GM21447 (cell line): Measurements from ENCODE around the gene MYF5.

Source experiments
- ATAC-seq: cut with Tn5 transposase; IDR thresholded peaks from one replicate; pipeline ENCODE4 v1.9.1; 2021; ENCODE audit not compliant: unreplicated experiment

MYF5 gene

GRCh38 chr12:80756875-80757274, 40.2 kb downstream of the MYF5 start:
- no peak for ATAC-seq

GRCh38 chr12:80761838-80762237, 45.1 kb downstream of the MYF5 start:
- no peak for ATAC-seq

GRCh38 chr12:80763874-80764273, 47.2 kb downstream of the MYF5 start:
- no peak for ATAC-seq

GRCh38 chr12:80766210-80766609, 49.5 kb downstream of the MYF5 start:
- no peak for ATAC-seq

GRCh38 chr12:80766897-80767296, 50.2 kb downstream of the MYF5 start:
- ATAC-seq: peak; percentile 95
